EL (cell line): ENCODE measurements around the gene C5AR1.
"Not testable (repeated sequence)": the region's sequence is repeated elsewhere in the genome, so short reads cannot be mapped to it uniquely, and the experiment has no call there.

Source experiments
- DNase-seq: peaks from one replicate; pipeline ENCODE4 v3.0.0-alpha.2; 2016

Gene C5AR1

DNA sequence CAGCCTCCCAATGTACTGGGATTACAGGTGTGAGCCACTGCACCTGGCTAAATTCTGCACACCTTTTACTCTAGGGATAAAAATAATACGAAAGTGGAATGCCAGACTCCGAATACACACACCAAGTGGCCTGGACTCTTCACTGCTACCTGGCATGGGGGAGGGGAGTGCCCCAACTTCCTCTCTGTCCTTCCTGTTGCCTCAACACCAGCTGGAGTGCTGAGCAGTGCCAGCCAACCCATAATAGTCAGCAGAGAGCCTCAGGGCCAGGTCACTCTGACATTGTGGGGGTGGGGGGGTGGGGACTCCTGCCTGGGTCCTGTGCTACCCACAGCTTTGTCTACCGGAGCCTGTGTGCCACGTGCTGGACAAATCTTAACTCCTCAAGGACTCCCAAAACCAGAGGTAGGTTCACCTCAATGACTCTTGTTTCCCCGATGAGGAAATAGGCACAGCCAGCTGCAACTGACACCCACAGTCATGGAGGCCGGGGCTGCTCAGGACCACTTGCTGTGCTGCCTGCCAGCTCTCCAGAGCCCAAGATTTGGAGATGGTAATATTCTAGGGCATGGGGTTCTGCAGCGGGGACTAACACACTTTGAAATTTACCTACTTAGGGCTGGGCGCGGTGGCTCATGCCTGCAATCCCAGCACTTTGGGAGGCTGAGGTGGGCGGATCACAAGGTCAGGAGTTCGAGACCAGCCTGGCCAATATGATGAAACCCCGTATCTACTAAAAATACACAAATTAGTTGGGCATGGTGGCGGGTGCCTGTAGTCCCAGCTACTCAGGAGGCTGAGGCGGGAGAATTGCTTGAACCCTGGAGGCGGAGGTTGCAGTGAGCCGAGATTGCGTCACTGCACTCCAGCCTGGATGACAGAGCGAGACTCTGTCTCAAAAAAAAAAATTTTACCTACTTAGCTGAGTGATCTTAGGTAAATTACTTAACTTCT lies 27.4 kb downstream of the C5AR1 start:
- DNase-seq: not testable (repeated sequence)

- DNase-seq: no peak
Measured at GRCh38 chr19:47339196-47339880, 29.7 kb downstream of the C5AR1 start.

DNA sequence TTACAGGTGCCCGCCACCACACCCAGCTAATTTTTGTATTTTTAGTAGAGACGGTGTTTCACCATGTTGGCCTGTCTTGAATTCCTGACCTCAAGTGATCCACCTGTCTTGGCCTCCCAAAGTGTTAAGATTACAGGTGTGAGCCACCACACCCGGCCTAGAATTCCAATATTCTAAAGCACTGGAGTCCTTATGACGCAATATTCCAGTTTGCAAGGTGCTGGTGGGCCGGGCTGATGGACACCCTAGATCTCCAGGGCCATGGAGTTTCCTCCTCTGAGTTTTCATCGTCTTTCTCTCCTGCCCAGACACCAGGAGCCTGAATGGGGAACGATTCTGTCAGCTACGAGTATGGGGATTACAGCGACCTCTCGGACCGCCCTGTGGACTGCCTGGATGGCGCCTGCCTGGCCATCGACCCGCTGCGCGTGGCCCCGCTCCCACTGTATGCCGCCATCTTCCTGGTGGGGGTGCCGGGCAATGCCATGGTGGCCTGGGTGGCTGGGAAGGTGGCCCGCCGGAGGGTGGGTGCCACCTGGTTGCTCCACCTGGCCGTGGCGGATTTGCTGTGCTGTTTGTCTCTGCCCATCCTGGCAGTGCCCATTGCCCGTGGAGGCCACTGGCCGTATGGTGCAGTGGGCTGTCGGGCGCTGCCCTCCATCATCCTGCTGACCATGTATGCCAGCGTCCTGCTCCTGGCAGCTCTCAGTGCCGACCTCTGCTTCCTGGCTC lies 31.0 kb downstream of the C5AR1 start:
- DNase-seq: no peak

GRCh38 chr19:47341734-47342133 lies 32.1 kb downstream of the C5AR1 start:
- DNase-seq: no peak

DNA sequence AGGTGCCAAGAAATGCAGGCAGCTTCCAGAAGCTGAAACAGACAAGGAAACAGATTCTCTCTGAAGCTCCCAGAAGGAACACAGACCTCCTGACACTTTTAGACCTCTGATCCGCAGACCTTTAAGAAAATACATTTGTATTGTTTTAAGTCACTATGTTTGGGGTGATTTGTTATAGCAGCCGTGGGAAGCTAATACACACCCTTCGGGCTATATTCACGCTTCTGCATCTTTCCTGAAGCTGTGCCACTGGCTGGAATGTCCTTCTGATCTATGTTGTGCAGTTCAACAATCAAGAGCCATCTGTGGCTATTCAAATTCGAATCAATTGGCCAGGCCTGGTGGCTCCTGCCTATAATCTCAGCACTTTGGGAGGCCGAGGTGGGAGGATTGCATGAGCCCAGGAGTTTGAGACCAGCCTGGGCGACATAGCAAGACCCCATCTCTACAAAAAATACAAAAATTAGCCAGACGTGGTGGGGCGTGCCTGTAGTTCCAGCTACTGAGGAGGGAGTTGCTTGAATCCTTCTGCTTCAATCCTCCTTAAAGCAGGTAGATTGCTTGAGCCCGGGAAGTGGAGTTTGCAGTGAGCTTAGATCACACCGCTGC lies 33.6 kb downstream of the C5AR1 start:
- no peak for DNase-seq

DNA sequence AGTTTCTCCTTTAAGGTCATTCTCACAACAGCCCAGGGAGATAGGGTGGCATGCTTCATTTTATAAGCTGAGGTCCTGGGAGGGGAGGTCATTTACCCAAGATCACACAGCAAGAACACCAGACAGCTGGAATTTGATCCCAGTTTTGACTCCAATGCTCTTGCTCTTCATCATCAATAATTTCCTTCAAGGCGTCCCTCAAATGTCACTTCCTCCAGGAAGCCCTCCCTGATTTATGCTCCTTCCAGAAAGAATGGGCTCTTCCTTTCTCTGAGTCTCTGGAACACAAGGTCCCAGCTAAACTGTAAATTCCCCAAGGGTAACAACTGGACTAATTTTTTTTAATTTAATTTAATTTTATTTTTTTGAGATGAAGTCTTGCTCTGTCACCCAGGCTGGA lies 34.8 kb downstream of the C5AR1 start:
- no peak for DNase-seq

- DNase-seq: not testable (repeated sequence)
Measured at GRCh38 chr19:47346024-47346423, 36.4 kb downstream of the C5AR1 start.

DNA sequence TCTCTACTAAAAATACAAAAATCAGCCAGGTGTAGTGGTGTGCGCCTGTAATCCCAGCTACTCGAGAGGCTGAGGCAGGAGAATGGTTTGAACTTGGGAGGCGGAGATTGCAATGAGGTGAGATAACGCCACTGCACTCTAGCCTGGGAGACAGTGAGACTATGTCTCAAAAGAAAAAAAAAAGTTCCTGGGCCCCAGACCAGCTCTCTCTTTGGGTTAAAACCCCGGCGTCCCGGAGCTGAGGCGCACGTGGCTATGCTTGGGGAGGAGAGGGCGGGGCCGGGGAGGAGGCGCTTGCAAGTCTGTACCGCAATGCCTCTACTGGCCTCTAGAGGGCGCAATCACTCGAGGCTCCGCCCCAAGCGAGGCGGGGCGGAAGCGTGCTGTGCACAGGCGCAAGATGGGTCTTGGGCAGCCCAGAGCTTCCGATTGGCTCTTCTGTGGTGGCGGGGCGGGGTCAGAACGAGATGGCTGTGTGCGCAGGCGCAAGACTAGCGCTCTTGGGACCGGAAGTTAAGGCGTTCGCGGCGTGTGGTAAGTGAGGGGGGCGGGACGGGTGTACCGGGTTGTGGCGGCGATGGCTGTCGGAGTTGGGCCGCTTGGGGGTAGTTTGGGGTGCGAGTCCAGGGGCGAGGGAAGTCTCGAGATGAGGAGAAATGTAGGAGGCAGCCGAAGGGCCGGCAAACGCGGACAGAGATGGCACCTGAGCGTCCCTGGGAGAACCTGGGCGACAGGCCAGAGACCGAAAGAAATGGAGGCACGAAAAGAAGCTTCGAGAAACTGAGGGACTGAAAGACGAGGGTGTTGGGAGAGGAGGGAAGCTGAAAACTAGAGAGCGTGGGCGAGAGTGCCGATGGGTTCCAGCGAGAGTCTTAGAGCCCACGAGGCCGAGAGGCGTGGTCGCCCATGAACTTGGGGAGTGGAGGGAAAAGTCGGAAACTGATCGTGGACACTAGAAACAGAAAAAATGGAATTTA lies 39.4 kb downstream of the C5AR1 start, which contains the start of gene DHX34:
DHX34 (plus strand) TSS at position 497 of the 977 bp plus-strand sequence. CDS start 3,716 bp downstream, outside the sequence.
- DNase-seq: peak; percentile 99

- DNase-seq: no peak
Measured at GRCh38 chr19:47350630-47351029, 41.0 kb downstream of the C5AR1 start.

DNA sequence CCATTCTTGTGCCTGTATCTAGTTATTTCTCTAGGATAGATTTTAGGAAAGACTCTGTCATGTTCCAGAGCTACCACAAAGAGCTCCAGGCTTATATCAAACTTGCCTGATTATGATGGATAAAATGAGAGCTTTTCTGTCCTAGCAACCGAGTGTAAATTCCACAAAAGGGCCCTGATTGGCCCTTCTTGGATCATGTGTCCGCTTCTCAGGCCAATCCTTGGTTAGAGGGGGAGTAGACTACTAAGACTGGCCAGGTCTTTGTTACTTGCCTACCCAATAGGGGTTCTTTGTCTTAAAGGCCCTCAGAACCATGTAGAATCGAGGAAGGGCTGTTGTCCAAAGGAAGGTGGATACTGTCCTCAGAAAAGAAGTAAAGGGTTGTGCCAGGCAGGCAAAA lies 41.9 kb downstream of the C5AR1 start:
- peak; percentile 32 for DNase-seq

DNA sequence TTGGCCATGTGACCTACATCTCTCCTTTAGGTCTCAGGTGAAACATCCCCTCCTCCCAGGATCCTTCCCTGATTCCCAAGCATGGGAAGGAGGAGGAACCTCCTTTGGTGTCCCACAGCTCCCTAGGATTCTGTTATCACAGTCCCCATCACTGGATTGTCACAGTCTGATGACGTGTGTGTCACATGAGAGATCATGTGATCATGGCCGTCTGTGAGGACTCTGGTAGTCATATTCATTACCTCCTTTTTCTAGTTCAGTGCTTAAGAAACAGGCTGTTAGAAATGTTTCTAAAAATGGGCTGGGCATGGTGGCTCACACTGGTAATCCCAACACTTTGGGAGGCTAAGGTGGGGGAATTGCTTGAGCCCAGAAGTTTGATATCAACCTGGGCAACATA lies 42.4 kb downstream of the C5AR1 start:
- DNase-seq: no peak

- no peak for DNase-seq
Measured at GRCh38 chr19:47353307-47353712, 43.6 kb downstream of the C5AR1 start.

DNA sequence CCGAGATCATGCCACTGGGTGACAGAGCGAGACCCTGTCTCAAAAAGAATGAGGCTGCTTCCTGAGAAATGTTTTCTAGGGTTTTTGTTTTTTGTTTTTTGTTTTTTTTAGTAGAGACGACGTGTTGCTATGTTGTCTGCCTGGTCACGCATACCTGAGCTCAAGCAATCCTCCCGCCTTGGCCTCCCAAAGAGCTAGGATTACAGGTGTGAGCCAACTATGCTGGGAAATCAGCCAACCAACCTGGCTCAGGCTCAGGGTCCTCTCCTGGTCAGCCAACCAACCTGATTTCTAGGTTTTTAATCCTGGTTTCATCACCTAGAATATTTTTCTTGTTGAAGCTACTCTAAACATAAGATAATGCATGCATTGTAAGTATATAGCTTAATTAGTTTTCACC lies 47.2 kb downstream of the C5AR1 start:
- no peak for DNase-seq

- no peak for DNase-seq
Measured at GRCh38 chr19:47357788-47358680, 48.4 kb downstream of the C5AR1 start.

GRCh38 chr19:47358936-47359335 lies 49.3 kb downstream of the C5AR1 start:
- no peak for DNase-seq

- no peak for DNase-seq
Measured at GRCh38 chr19:47362321-47362720, 52.7 kb downstream of the C5AR1 start.

DNA sequence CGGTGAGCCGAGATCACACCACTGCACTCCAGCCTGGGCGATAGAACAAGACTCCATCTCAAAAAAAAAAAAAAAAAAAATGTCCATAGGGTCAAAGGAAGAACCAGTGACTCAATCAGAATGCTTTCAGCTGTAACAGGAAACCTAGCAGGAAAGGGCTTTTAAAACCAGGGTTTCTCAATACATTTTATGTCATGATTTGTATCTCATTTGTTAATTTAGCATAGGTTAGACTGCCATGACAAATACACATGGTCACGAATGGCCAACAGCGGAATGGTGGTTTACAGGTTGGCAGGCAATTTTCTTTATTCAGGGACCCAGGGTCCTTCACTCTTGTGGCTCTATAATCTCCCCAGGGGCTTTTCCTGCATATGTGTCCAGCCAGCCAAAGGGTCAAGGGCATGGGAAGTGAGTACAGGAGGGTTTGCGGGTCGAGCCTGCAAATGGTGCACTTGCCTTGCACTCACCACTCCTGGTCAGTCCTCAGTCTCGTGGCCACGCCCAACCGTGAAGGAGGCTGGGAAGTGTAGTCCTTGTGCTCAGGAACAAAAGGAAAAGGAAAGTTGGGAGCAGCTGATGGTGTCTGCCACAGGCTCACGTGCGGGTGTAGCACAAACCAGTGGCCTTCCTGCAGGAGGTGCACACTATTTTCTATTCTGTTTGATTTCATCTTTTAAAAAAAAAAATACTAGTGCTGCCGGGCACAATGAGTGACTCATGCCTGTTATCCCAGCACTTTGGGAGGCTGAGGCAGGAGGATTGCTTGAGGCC lies 54.3 kb downstream of the C5AR1 start:
- peak; percentile 35 for DNase-seq

- not testable (repeated sequence) for DNase-seq
Measured at GRCh38 chr19:47365455-47365854, 55.8 kb downstream of the C5AR1 start.

GRCh38 chr19:47370045-47370611 lies 60.5 kb downstream of the C5AR1 start:
- DNase-seq: peak; percentile 68
